ENCODE data around the gene CHIC2. TPM values are rescaled to one million over a fixed set of nuclear protein-coding genes. Genes with fewer than 3 reads are reported as not detected.

The CHIC2 gene
- polyA plus RNA-seq, 3 donors, result 23.1 to 83.3 (median 73.4) TPM

DNA sequence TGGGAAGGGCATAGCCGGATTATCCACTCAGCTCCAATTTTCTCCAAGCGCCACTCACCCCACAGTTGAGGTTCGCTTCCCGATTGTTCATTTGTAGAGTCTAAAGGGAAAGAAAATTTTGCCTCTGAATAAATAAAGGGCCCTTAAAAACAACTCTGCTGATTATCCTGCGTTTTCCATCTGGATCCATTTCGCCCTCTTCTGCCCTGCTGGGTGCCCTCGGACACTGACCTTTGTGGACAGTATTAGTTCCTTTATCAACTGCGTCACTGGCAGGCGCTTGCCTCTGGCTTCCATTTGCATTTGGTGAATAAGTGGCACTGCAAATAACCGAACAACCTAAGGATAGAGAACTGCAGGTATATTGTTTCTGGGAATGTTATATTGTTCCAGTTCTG lies 45.6 kb upstream of the CHIC2 start:
- H3K27me3 Mint-ChIP-seq (ENCODE audit: low read depth in 3 of 3), result peaks cover 74 to 83% (median 80%) of the 10 kb centered on the region in 3 donors
- Histone ChIP-seq H2AFZ (ENCODE audit: insufficient read depth, low read depth, low read length, poor library complexity, severe bottlenecking) (no peak overlapping the region), H3K27ac (ENCODE audit: low read depth in 1 of 2, low read length in 2 of 2) (no peak overlapping the region), H3K4me1 (ENCODE audit: control insufficient read depth in 1 of 2, insufficient read depth in 2 of 2, low read length in 2 of 2) (peaks cover 13 to 19% of the 10 kb centered on the region in 2 donors), H3K36me3 (replicated peaks in 1 of 2; ENCODE audit: control insufficient read depth in 1 of 2, insufficient read depth in 2 of 2, low read length in 2 of 2) (no peaks in the 10 kb centered on the region), H4K20me1 (ENCODE audit: insufficient read depth, low read length) (no peaks in the 10 kb centered on the region), H3K9ac (ENCODE audit: insufficient read depth, low read length, poor library complexity, severe bottlenecking) (no peak overlapping the region), H3K4me3 (replicated peaks in 1 of 3; ENCODE audit: low read depth in 2 of 3, low read length in 3 of 3) (no peak overlapping the region), H3K4me2 (replicated peaks; ENCODE audit: extremely low read depth, low read length, poor library complexity, severe bottlenecking) (no peak overlapping the region), H3K27me3 (ENCODE audit: control insufficient read depth in 2 of 2, insufficient read depth in 2 of 2, low read length in 2 of 2) (peaks cover 72 to 87% of the 10 kb centered on the region in 2 donors), H3K79me2 (ENCODE audit: insufficient read depth, low read length) (no peaks in the 10 kb centered on the region), H3K9me3 (replicated peaks in 1 of 2; ENCODE audit: control insufficient read depth in 1 of 2, insufficient read depth in 1 of 2, low read length in 2 of 2) (peaks cover 0 to 32% of the 10 kb centered on the region in 2 donors)
- H3K9me3 Mint-ChIP-seq, result peaks cover 0 to 16% (median 9%) of the 10 kb centered on the region in 7 donors
- H3K4me3 Mint-ChIP-seq, result peak overlapping the region in 1 of 2 donors; percentile 95
- WGBS (ENCODE audit: insufficient coverage), result 21% methylated on average over 5 of the region's 10 CpGs
- DNase-seq, result no peak
- intact Hi-C loops (cut with micrococcal nuclease), result no loop called here
- no peak overlapping the region for H3K27ac Mint-ChIP-seq
- TF ChIP-seq, protein P1, sequence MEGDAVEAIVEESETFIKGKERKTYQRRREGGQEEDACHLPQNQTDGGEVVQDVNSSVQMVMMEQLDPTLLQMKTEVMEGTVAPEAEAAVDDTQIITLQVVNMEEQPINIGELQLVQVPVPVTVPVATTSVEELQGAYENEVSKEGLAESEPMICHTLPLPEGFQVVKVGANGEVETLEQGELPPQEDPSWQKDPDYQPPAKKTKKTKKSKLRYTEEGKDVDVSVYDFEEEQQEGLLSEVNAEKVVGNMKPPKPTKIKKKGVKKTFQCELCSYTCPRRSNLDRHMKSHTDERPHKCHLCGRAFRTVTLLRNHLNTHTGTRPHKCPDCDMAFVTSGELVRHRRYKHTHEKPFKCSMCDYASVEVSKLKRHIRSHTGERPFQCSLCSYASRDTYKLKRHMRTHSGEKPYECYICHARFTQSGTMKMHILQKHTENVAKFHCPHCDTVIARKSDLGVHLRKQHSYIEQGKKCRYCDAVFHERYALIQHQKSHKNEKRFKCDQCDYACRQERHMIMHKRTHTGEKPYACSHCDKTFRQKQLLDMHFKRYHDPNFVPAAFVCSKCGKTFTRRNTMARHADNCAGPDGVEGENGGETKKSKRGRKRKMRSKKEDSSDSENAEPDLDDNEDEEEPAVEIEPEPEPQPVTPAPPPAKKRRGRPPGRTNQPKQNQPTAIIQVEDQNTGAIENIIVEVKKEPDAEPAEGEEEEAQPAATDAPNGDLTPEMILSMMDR (IDR thresholded peaks at IDR 0.05), result no peak
- H3K4me1 Mint-ChIP-seq, result peaks cover 22% of the 10 kb centered on the region
- H3K36me3 Mint-ChIP-seq, result peaks cover 4 to 5% of the 10 kb centered on the region in 2 donors

DNA sequence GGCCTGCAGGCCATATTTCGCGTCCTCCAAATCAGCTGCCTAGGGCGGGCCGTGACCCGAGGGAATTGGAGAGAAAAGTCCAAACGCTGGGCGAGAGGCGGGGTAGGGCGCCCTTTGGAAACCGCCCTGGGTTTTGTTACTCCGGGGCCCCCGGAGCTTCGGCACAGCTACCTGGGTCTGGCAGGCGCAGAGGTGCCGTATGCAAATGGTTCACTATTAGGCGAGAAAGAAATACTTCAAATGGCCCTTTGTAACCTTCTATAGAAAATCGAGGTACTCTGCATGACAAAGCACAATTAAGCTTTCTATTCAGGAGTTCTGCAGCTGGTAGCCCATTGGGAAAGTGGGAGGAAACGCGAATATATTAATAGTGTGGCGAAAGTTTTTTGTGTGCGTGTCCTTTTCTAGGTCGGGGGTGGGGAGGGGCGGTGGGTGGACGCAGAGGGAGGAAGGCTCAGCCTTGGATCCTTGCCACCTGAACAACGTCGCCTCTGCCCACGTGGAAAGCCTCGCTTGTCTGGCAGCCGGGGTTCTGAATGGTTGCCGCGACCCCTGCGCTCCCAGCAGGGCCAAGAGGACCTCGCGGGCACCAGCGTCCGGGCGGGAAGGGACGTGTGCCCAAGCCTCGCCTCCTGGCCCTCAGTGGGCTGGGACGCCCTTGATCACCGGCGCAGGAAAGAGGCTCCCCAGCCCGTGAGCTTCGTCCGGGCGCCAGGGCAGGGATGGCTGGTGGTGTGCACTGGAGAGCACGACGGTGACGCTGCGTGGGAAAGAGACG lies 45.0 kb upstream of the CHIC2 start:
- H3K36me3 ChIP-seq (replicated peaks in 1 of 2; ENCODE audit: control insufficient read depth in 1 of 2, insufficient read depth in 2 of 2, low read length in 2 of 2), result no peaks in the 10 kb centered on the region
- H3K4me1 ChIP-seq (ENCODE audit: control insufficient read depth in 1 of 2, insufficient read depth in 2 of 2, low read length in 2 of 2), result peaks cover 13 to 19% of the 10 kb centered on the region in 2 donors
- peak overlapping the region in 1 of 2 donors; percentile 95 for H3K4me3 Mint-ChIP-seq
- peaks cover 4 to 5% of the 10 kb centered on the region in 2 donors for H3K36me3 Mint-ChIP-seq
- no peak for DNase-seq
- H3K4me1 Mint-ChIP-seq, result peaks cover 27% of the 10 kb centered on the region
- peaks cover 0 to 18% (median 9%) of the 10 kb centered on the region in 7 donors for H3K9me3 Mint-ChIP-seq
- H3K4me2 ChIP-seq (replicated peaks; ENCODE audit: extremely low read depth, low read length, poor library complexity, severe bottlenecking), result no peak overlapping the region
- peak overlapping the region in 1 of 7 donors; percentile 17 for H3K27ac Mint-ChIP-seq
- H3K27ac ChIP-seq (ENCODE audit: low read depth in 1 of 2, low read length in 2 of 2), result no peak overlapping the region
- peaks cover 0 to 36% of the 10 kb centered on the region in 2 donors for H3K9me3 ChIP-seq (replicated peaks in 1 of 2; ENCODE audit: control insufficient read depth in 1 of 2, insufficient read depth in 1 of 2, low read length in 2 of 2)
- H4K20me1 ChIP-seq (ENCODE audit: insufficient read depth, low read length), result no peaks in the 10 kb centered on the region
- no peaks in the 10 kb centered on the region for H3K79me2 ChIP-seq (ENCODE audit: insufficient read depth, low read length)
- WGBS (ENCODE audit: insufficient coverage), result 6% methylated on average over 45 of the region's 51 CpGs
- peaks cover 78 to 93% of the 10 kb centered on the region in 2 donors for H3K27me3 ChIP-seq (ENCODE audit: control insufficient read depth in 2 of 2, insufficient read depth in 2 of 2, low read length in 2 of 2)
- peaks cover 78 to 87% (median 82%) of the 10 kb centered on the region in 3 donors for H3K27me3 Mint-ChIP-seq (ENCODE audit: low read depth in 3 of 3)
- no peak overlapping the region for H3K4me3 ChIP-seq (replicated peaks in 1 of 3; ENCODE audit: low read depth in 2 of 3, low read length in 3 of 3)
- TF ChIP-seq, protein P1 (IDR thresholded peaks at IDR 0.05), result no peak
- no peak overlapping the region for H3K9ac ChIP-seq (ENCODE audit: insufficient read depth, low read length, poor library complexity, severe bottlenecking)
- H2AFZ ChIP-seq (ENCODE audit: insufficient read depth, low read depth, low read length, poor library complexity, severe bottlenecking), result no peak overlapping the region
- intact Hi-C loops (cut with micrococcal nuclease), result no loop called here

Data from CD14-positive monocyte (primary cell).